Measurements from ENCODE around the gene HHIPL1.

The HHIPL1 gene

GRCh38 chr14:99716091-99716849 lies 71.3 kb downstream of the HHIPL1 start:
- no peak for DNase-seq (ENCODE audit: low read depth)

GRCh38 chr14:99716850-99717681 lies 72.1 kb downstream of the HHIPL1 start:
- no peak for DNase-seq (ENCODE audit: low read depth)

- DNase-seq (ENCODE audit: low read depth): no peak
Measured at GRCh38 chr14:99717682-99718013, 72.7 kb downstream of the HHIPL1 start.

GRCh38 chr14:99718031-99718810 lies 73.3 kb downstream of the HHIPL1 start:
- no peak for DNase-seq (ENCODE audit: low read depth)

GRCh38 chr14:99718811-99719192 lies 73.9 kb downstream of the HHIPL1 start:
- DNase-seq (ENCODE audit: low read depth): no peak

GRCh38 chr14:99720941-99721791 lies 76.2 kb downstream of the HHIPL1 start:
- no peak for DNase-seq (ENCODE audit: low read depth)

- DNase-seq (ENCODE audit: low read depth): no peak
Measured at GRCh38 chr14:99721792-99722516, 77.0 kb downstream of the HHIPL1 start.

GRCh38 chr14:99722741-99723140 lies 77.8 kb downstream of the HHIPL1 start:
- DNase-seq (ENCODE audit: low read depth): no peak

- DNase-seq (ENCODE audit: low read depth): no peak
Measured at GRCh38 chr14:99724196-99724891, 79.4 kb downstream of the HHIPL1 start.

GRCh38 chr14:99724939-99725773 lies 80.2 kb downstream of the HHIPL1 start:
- no peak for DNase-seq (ENCODE audit: low read depth)

- no peak for DNase-seq (ENCODE audit: low read depth)
Measured at GRCh38 chr14:99725774-99726537, 81.0 kb downstream of the HHIPL1 start.

GRCh38 chr14:99726538-99727095 lies 81.7 kb downstream of the HHIPL1 start:
- DNase-seq (ENCODE audit: low read depth): no peak

GRCh38 chr14:99727096-99727870 lies 82.4 kb downstream of the HHIPL1 start:
- DNase-seq (ENCODE audit: low read depth): no peak

- DNase-seq (ENCODE audit: low read depth): no peak
Measured at GRCh38 chr14:99728231-99728920, 83.4 kb downstream of the HHIPL1 start.

GRCh38 chr14:99728981-99729451 lies 84.1 kb downstream of the HHIPL1 start:
- DNase-seq (ENCODE audit: low read depth): no peak
